Right lobe of liver (tissue), 6 donors: ENCODE results near the gene RNF214. TPM values are rescaled to one million over a fixed set of nuclear protein-coding genes. Genes with fewer than 3 reads are reported as not detected.

Source experiments
- ATAC-seq, 4 donors: fragments of 200-7000 bp; cut with Tn5 transposase; one replicate each; pipeline ENCODE4 v1.9.1; 2020; ENCODE audit warnings: mild to moderate bottlenecking in 4 of 4, moderate library complexity in 4 of 4
- DNase-seq, 3 donors: peaks; one replicate each; pipeline ENCODE4 v3.0.0-alpha.2; 2020
- H3K27ac ChIP-seq, 3 donors: fragments of 200-600 bp; one replicate each; pipeline ENCODE4 v1.8.0; 2022
- H3K27me3 ChIP-seq, 2 donors: fragments of 200-600 bp; one replicate each; pipeline ENCODE4 v1.8.0; 2022
- H3K36me3 ChIP-seq, 4 donors: fragments of 200-600 bp; sonication (generic) in 1 of 4; one replicate each; pipeline versions ENCODE4 v1.5.1 to v1.8.0; 2017 to 2022; ENCODE audit warnings: control low read depth in 1 of 4
- H3K4me1 ChIP-seq, 4 donors: fragments of 200-600 bp; sonication (generic) in 1 of 4; one replicate each; pipeline versions ENCODE4 v1.5.1 to v1.8.0; 2017 to 2022; ENCODE audit warnings: control low read depth in 1 of 4
- H3K4me3 ChIP-seq, 3 donors: fragments of 200-600 bp; one replicate each; pipeline ENCODE4 v1.8.0; 2022
- H3K9me3 ChIP-seq, 4 donors: fragments of 200-600 bp; sonication (generic) in 1 of 4; one replicate each; pipeline versions ENCODE4 v1.5.1 to v1.8.0; 2017 to 2022; ENCODE audit warnings: control low read depth in 1 of 4
- CTCF ChIP-seq, 4 donors: fragments of 200-600 bp in 3 of 4; fragments of 450-650 bp in 1 of 4; IDR thresholded peaks; one replicate each; pipeline versions ENCODE4 v1.5.1 to v1.8.0; 2016 to 2022; ENCODE audit warnings: antibody characterized with exemption in 4 of 4, mild to moderate bottlenecking in 2 of 4
- POLR2A ChIP-seq: fragments of 450-650 bp; IDR thresholded peaks from one replicate; pipeline ENCODE4 v1.6.1; 2017; ENCODE audit warnings: antibody characterized with exemption, mild to moderate bottlenecking
- WGBS: methylation state at CpG from one replicate; pipeline ENCODE4 v1.1.6; 2018; ENCODE audit warnings: low coverage, low lambda C conversion rate; ENCODE audit not compliant: insufficient coverage; ENCODE audit errors: missing lambda C conversion rate; 5-methylcytosine and 5-hydroxymethylcytosine counted together
- intact Hi-C, 2 donors: fragments of 100-400 bp; cut with DNase I; formaldehyde crosslinking; loops; one replicate each; pipeline versions ENCODE4 v1.11.2 to v1.14.1; 2022
- total RNA-seq, 6 experiments: library from RNA; depleted of rRNA in 2 of 6; stranded (reverse); fragments of >200 nt in 2 of 6; fragmentation: NEBNext Ultra II Directional in 3 of 6; extraction: Animal tissue kit (Norgen Biotek cat#: 25700) in 3 of 6; gene quantifications; one replicate each; pipeline versions ENCODE4 v1.1.0 to v1.2.4, GENCODE V29; 2016 to 2023
- donor health status: DM: no; HTN: yes; CAD: no.
- donor health status: DM: no; HTN: no; CAD: no.
- donor health status: DM: no; HTN: no; CAD: no.
- donor health status: DM: no; HTN: yes; CAD: no.
- donor health status: DM: no; HTN: yes; CAD: no.

Gene RNF214
- total RNA-seq, 6 experiments from 2014 or later = 5.6 to 9.4 (median 7.3) TPM

- Histone ChIP-seq H3K27me3 (no peaks in the 10 kb centered on the region), H3K27ac (no peak overlapping the region), H3K4me1 (no peaks in the 10 kb centered on the region), H3K36me3 (peaks cover 0 to 74% (median 20%) of the 10 kb centered on the region in 4 donors), H3K9me3 (no peaks in the 10 kb centered on the region), H3K4me3 (no peak overlapping the region)
- no peak for TF ChIP-seq CTCF (IDR thresholded peaks at IDR 0.05)
- TF ChIP-seq POLR2A = no peak
- intact Hi-C loops = no loop called here
- no peak for DNase-seq
- 97% methylated on average over 2 of the region's 2 CpGs for WGBS
- ATAC-seq = no peak
Measured at GRCh38 chr11:117284053-117284452, 51.6 kb downstream of the RNF214 start.

GRCh38 chr11:117286588-117286987 lies 54.1 kb downstream of the RNF214 start:
- H3K36me3 ChIP-seq = peaks cover 0 to 87% (median 21%) of the 10 kb centered on the region in 4 donors
- ATAC-seq (no peak), DNase-seq (no peak)
- intact Hi-C loops = no loop called here
- no peaks in the 10 kb centered on the region for H3K4me1 ChIP-seq
- H3K27ac ChIP-seq = no peak overlapping the region
- 83% methylated on average over 2 of the region's 2 CpGs for WGBS
- no peaks in the 10 kb centered on the region for H3K27me3 ChIP-seq
- no peak for TF ChIP-seq CTCF (IDR thresholded peaks at IDR 0.05)
- no peak for TF ChIP-seq POLR2A
- H3K4me3 ChIP-seq = no peak overlapping the region
- H3K9me3 ChIP-seq = no peaks in the 10 kb centered on the region

GRCh38 chr11:117287668-117288067 lies 55.2 kb downstream of the RNF214 start:
- no peaks in the 10 kb centered on the region for H3K27me3 ChIP-seq
- H3K4me1 ChIP-seq = no peaks in the 10 kb centered on the region
- peaks cover 0 to 88% (median 19%) of the 10 kb centered on the region in 4 donors for H3K36me3 ChIP-seq
- no peak overlapping the region for H3K27ac ChIP-seq
- no peak for TF ChIP-seq POLR2A
- no peak for TF ChIP-seq CTCF (IDR thresholded peaks at IDR 0.05)
- intact Hi-C loops = no loop called here
- no peak for DNase-seq
- ATAC-seq = no peak
- H3K9me3 ChIP-seq = no peaks in the 10 kb centered on the region
- 78% methylated on average over 3 of the region's 3 CpGs for WGBS
- no peak overlapping the region for H3K4me3 ChIP-seq

- intact Hi-C loops = no loop called here
- no peak for ATAC-seq
- Histone ChIP-seq H3K27ac (no peak overlapping the region), H3K9me3 (no peaks in the 10 kb centered on the region), H3K27me3 (no peaks in the 10 kb centered on the region), H3K36me3 (peaks cover 0 to 76% (median 10%) of the 10 kb centered on the region in 4 donors), H3K4me1 (no peaks in the 10 kb centered on the region), H3K4me3 (no peak overlapping the region)
- no peak for DNase-seq
- TF ChIP-seq POLR2A = no peak
- WGBS = no CpG with 5 or more reads among the region's 1 CpG
Measured at GRCh38 chr11:117289795-117290194, 57.3 kb downstream of the RNF214 start.

GRCh38 chr11:117290809-117291396 lies 58.4 kb downstream of the RNF214 start, which contains the start of gene BACE1-AS:
Gene BACE1-AS (plus strand): TSS chr11:117291346.
- Histone ChIP-seq H3K4me3 (no peak within 1 kb of the TSS), H3K27ac (no peak within 1 kb of the TSS), H3K27me3 (no peaks in the 10 kb centered on the region), H3K36me3 (peaks cover 0 to 67% (median 7%) of the 10 kb centered on the region in 4 donors), H3K9me3 (no peaks in the 10 kb centered on the region), H3K4me1 (no peaks in the 10 kb centered on the region)
- ATAC-seq (no peak), DNase-seq (no peak)
- 90% methylated on average over 7 of the region's 8 CpGs for WGBS
- TF ChIP-seq CTCF (IDR thresholded peaks at IDR 0.05) (no peak), POLR2A (no peak)
- intact Hi-C loops = no loop called here
